Pancreas (tissue), 10 donors: ENCODE measurements around the gene PDXK. TPM values are rescaled to one million over a fixed set of nuclear protein-coding genes. Genes with fewer than 3 reads are reported as not detected.

Experiments used
- ATAC-seq, 4 donors: fragments of 200-7000 bp; cut with Tn5 transposase; one replicate each; pipeline versions ENCODE4 v1.8.0 to v1.9.1; 2020; ENCODE audit warnings: mild to moderate bottlenecking in 4 of 4, moderate library complexity in 4 of 4
- DNase-seq, 6 donors: peaks; one replicate each; pipeline ENCODE4 v3.0.0-alpha.2; 2020
- FAIRE-seq: peaks from 2 replicates; lab custom pipeline; 2012; peaks lifted over from hg19 to GRCh38; lab: Jason Lieb, UNC
- H3K27ac ChIP-seq, 4 donors: fragments of 200-600 bp; sonication (generic); 1 replicate in 3 of 4; 2 replicates in 1 of 4; pipeline versions ENCODE4 v1.5.0 to v1.8.0; 2020
- H3K27me3 ChIP-seq, 4 donors: fragments of 200-600 bp; one replicate each; pipeline ENCODE4 v1.8.0; 2021
- H3K36me3 ChIP-seq, 3 donors: fragments of 200-600 bp; sonication (generic) in 1 of 3; one replicate each; pipeline versions ENCODE4 v1.5.0 to v1.8.0; 2020 to 2021
- H3K4me1 ChIP-seq, 3 donors: fragments of 200-600 bp; one replicate each; pipeline ENCODE4 v1.8.0; 2021
- H3K4me3 ChIP-seq, 4 donors: fragments of 200-600 bp; sonication (generic) in 2 of 4; one replicate each; pipeline versions ENCODE4 v1.5.0 to v1.8.0; 2020 to 2021
- H3K9me3 ChIP-seq, 4 donors: fragments of 200-600 bp; one replicate each; pipeline ENCODE4 v1.8.0; 2021
- CTCF ChIP-seq, 4 donors: fragments of 200-600 bp; sonication (generic) in 3 of 4; IDR thresholded peaks; one replicate each; pipeline versions ENCODE4 v1.5.0 to v1.8.0; 2021; ENCODE audit warnings: antibody characterized with exemption in 4 of 4
- WGBS, 2 donors: extraction: QIAGEN DNeasy Blood & Tissue Kit; methylation state at CpG; one replicate each; pipeline ENCODE4 v1.1.7; 2013; 5-methylcytosine and 5-hydroxymethylcytosine counted together
- intact Hi-C, 3 donors: fragments of 100-400 bp; cut with DNase I; formaldehyde crosslinking; loops; one replicate each; pipeline versions ENCODE4 v1.11.1 to v1.14.2; 2022
- polyA plus RNA-seq, 2 donors: library from polyadenylated mRNA; stranded (reverse); fragments of 200-250 nt; gene quantifications; one replicate each; pipeline ENCODE4 v1.2.3, GENCODE V29; 2013
- total RNA-seq, 6 donors: library from RNA; stranded (reverse); fragmentation: NEBNext Ultra II Directional in 4 of 6; extraction: Animal tissue kit (Norgen Biotek cat#: 25700) in 4 of 6; gene quantifications; one replicate each; pipeline versions ENCODE4 v1.2.1 to v1.2.4, GENCODE V29; 2021 to 2023
- donor health status: healthy with polysubstance abuse.
- donor health status: DM: no; HTN: no; CAD: no; lungs with moderate emphysema.
- donor health status: DM: no; HTN: no; CAD: no.
- donor health status: control.
- donor health status: control.
- donor health status: Bipolar disorder and iron deficiency.
- donor health status: DM: yes; HTN: yes; CAD: no.
- donor health status: DM: no; HTN: no; CAD: no.
- donor health status: DM: no; HTN: no; CAD: no.
- donor health status: DM: yes; HTN: yes; CAD: no.

Gene PDXK
- total and polyA plus RNA-seq, 8 donors: 63.2 to 100 (median 65.9) TPM

GRCh38 chr21:43767984-43768867 lies 49.3 kb downstream of the PDXK start:
- peak in 2 of 6 donors; percentile 61 to 62 for DNase-seq

DNA sequence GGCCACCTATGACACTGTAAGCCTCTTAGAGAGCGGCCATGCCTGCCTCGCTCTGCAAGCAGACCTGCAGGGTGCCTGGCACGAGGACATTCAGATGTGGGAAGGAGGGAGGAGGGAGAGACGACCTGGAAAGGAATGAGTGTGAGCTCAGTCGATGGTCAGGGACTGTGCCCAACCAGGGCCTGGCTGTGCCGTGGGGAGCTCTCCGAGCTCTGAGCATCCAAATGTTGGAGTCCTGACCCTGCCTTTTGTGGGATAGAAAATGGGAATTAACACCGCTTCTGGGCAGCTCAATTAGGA lies 49.9 kb downstream of the PDXK start:
- H3K27me3 ChIP-seq: no peaks in the 10 kb centered on the region
- intact Hi-C loops: no loop called here
- no peak for TF ChIP-seq CTCF (IDR thresholded peaks at IDR 0.05)
- ATAC-seq: no peak
- H3K36me3 ChIP-seq: peaks cover 0 to 5% (median 5%) of the 10 kb centered on the region in 3 donors
- no peak for FAIRE-seq
- no peak overlapping the region for H3K4me3 ChIP-seq
- H3K27ac ChIP-seq: no peak overlapping the region
- H3K9me3 ChIP-seq: no peaks in the 10 kb centered on the region
- WGBS, 2 donors: 60 to 61% methylated on average over 8 of the region's 8 CpGs
- DNase-seq: peak in 1 of 6 donors; percentile 35
- peaks cover 0 to 6% (median 0%) of the 10 kb centered on the region in 3 donors for H3K4me1 ChIP-seq

More at GRCh38 chr21:43767984-43768867, 49.3 kb downstream of the PDXK start:
- intact Hi-C loops: no loop called here
- 49 to 55% methylated on average over 34 of the region's 34 CpGs for WGBS, 2 donors
- no peak overlapping the region for H3K4me3 ChIP-seq
- H3K27ac ChIP-seq: no peak overlapping the region
- peaks cover 0 to 6% (median 0%) of the 10 kb centered on the region in 3 donors for H3K4me1 ChIP-seq
- FAIRE-seq: no peak
- ATAC-seq: peak; percentile 46 to 77 (median 66)
- no peaks in the 10 kb centered on the region for H3K27me3 ChIP-seq
- TF ChIP-seq CTCF (IDR thresholded peaks at IDR 0.05): no peak
- H3K9me3 ChIP-seq: no peaks in the 10 kb centered on the region
- peaks cover 0 to 2% (median 0%) of the 10 kb centered on the region in 3 donors for H3K36me3 ChIP-seq

DNA sequence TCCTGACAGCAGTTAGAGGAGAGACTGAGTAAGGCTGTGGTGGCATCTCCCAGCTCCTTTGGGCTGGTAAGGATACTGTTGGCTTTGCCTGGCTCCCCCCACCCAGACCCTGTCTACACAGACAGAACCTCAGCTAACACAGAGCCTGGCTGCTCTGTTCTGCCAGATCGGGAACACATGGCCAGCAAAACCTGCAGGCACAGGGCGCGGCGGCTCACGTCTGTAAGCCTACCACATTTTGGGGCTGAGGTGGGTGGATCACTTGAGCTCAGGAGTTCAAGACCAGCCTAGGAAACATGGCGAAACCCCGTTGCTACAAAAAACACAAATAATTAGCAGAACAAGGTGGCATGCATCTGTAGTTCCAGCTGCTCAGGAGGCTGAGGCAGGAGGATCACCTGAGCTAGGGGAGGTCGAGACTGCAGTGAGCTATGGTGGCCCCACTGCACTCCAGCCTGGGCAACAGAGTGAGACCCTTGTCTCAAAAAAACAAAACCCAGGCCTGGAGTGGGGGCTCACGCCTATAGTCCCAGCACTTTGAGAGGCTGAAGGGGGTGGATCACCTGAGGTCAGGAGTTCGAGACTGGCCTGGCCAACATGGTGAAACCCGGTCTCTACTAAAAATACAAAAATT lies 50.5 kb downstream of the PDXK start:
- peaks cover 0 to 8% (median 5%) of the 10 kb centered on the region in 3 donors for H3K36me3 ChIP-seq
- intact Hi-C loops: no loop called here
- no peaks in the 10 kb centered on the region for H3K27me3 ChIP-seq
- TF ChIP-seq CTCF (IDR thresholded peaks at IDR 0.05): no peak
- peaks cover 0 to 6% (median 0%) of the 10 kb centered on the region in 3 donors for H3K4me1 ChIP-seq
- no peak for DNase-seq
- H3K9me3 ChIP-seq: no peaks in the 10 kb centered on the region
- FAIRE-seq: no peak
- no peak overlapping the region for H3K27ac ChIP-seq
- 80 to 86% methylated on average over 11 of the region's 11 CpGs for WGBS, 2 donors
- no peak for ATAC-seq
- no peak overlapping the region for H3K4me3 ChIP-seq

DNA sequence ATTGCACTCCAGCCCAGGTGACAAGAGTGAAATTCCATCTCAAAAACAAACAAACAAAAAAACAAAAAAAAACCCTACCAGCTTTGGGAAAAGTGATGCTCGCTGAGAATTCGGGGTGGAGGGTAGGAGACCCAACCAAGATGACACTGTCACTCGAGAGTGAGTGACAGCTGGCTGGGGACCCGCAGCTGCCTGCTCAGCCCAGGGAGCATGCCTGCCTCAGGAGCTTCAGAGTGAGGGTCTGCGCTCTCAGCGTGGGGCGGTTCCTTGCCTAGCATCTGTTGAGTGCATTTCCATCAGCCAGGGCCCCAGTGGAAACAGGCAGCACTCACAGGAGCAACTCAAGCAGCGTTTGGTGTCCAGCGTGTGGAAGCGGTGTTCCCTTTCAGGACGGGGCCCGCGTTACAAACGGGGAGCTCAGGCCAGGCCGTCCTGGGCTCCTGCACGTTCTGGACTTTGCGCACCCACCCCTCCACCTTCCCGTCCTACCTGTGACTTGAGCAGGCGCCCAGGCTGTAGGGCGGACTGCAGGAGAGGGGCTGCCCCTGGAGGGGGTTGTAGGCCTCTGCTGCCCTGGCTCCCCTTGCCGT lies 51.2 kb downstream of the PDXK start:
- H3K4me3 ChIP-seq: no peak overlapping the region
- peaks cover 0 to 11% (median 0%) of the 10 kb centered on the region in 3 donors for H3K4me1 ChIP-seq
- H3K27me3 ChIP-seq: no peaks in the 10 kb centered on the region
- no peak overlapping the region for H3K27ac ChIP-seq
- 74 to 79% methylated on average over 21 of the region's 21 CpGs for WGBS, 2 donors
- H3K9me3 ChIP-seq: no peaks in the 10 kb centered on the region
- intact Hi-C loops: loop anchor here in 1 of 3 donors (10.0 kb wide), 1 partner anchor 45 kb away; no protein-coding TSS in a partner anchor
- no peak for FAIRE-seq
- no peak for TF ChIP-seq CTCF (IDR thresholded peaks at IDR 0.05)
- peaks cover 0 to 8% (median 5%) of the 10 kb centered on the region in 3 donors for H3K36me3 ChIP-seq
- DNase-seq: peak in 1 of 6 donors; percentile 34
- no peak for ATAC-seq
